SH-SY5Y (cell line): Measurements from ENCODE around the gene UGP2.

Experiments used
- GATA2 ChIP-seq: IDR thresholded peaks from 2 replicates; pipeline ENCODE4 v1.6.1; 2011; ENCODE audit warnings: mild to moderate bottlenecking, low read depth, low read length
- GATA3 ChIP-seq: IDR thresholded peaks from 2 replicates; pipeline ENCODE4 v1.6.1; 2011; ENCODE audit warnings: low read depth, mild to moderate bottlenecking, low read length, moderate library complexity

DNA sequence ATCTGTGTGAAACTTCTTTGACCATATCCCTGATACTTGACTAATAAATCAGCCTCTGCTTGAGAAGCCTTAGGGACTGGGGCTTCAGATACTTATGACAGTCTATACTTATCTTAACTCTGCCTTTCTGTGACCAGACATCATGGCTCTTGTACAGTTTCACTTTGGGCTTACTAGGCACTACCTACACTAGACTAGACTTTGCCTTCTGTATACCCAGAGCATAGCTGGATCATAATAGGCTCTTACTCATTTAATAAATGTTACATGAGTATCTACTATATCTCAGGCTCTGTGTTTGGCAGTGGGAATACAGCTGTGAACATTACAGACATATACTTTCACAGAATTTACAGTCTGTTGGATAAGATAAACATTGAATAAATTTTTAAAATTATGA lies 9.0 kb downstream of the UGP2 start:
- TF ChIP-seq GATA3 (no peak), GATA2 (no peak)
